Activated CD4-positive, alpha-beta T cell treated with anti-CD3 and anti-CD28 coated beads, Interleukin-2, amount 10 ng/mL, durations not matched to agents 7 days and 5 days (primary cell): ENCODE measurements around the gene F13A1. TPM values are rescaled to one million over a fixed set of nuclear protein-coding genes. Genes with fewer than 3 reads are reported as not detected.

Experiments
- CTCF ChIA-PET: fragments of 350-600 bp; sonication (Branson Sonifier 250); formaldehyde crosslinking; loops from one replicate; lab custom pipeline; 2021; ENCODE audit warnings: antibody characterized with exemption; lab: Charles Lee
- POLR2A ChIA-PET: fragments of 350-600 bp; sonication (Branson Sonifier 250); formaldehyde crosslinking; loops from one replicate; lab custom pipeline; 2021; ENCODE audit warnings: antibody characterized with exemption; lab: Charles Lee
- DNase-seq: peaks from one replicate; pipeline ENCODE4 v3.0.0-alpha.2; 2020
- H3K27ac Mint-ChIP-seq: one replicate; pipeline ENCODE4 v1.8.0; 2021; ENCODE audit warnings: mild to moderate bottlenecking, moderate library complexity, mixed read lengths
- H3K27me3 Mint-ChIP-seq: one replicate; pipeline ENCODE4 v1.8.0; 2021; ENCODE audit warnings: mixed read lengths
- H3K36me3 Mint-ChIP-seq: one replicate; pipeline ENCODE4 v1.8.0; 2021; ENCODE audit warnings: low read depth, mixed read lengths
- H3K4me1 Mint-ChIP-seq: one replicate; pipeline ENCODE4 v1.8.0; 2021; ENCODE audit warnings: mixed read lengths
- H3K4me3 Mint-ChIP-seq: one replicate; pipeline ENCODE4 v1.8.0; 2021; ENCODE audit warnings: mild to moderate bottlenecking, moderate library complexity, mixed read lengths
- H3K9me3 Mint-ChIP-seq: one replicate; pipeline ENCODE4 v1.8.0; 2021; ENCODE audit warnings: mixed read lengths
- total RNA-seq, 2 experiments: library from RNA; stranded (reverse); gene quantifications; one replicate each; pipeline ENCODE4 v1.2.3, GENCODE V29; 2021

Gene F13A1
- total RNA-seq = not detected

DNA sequence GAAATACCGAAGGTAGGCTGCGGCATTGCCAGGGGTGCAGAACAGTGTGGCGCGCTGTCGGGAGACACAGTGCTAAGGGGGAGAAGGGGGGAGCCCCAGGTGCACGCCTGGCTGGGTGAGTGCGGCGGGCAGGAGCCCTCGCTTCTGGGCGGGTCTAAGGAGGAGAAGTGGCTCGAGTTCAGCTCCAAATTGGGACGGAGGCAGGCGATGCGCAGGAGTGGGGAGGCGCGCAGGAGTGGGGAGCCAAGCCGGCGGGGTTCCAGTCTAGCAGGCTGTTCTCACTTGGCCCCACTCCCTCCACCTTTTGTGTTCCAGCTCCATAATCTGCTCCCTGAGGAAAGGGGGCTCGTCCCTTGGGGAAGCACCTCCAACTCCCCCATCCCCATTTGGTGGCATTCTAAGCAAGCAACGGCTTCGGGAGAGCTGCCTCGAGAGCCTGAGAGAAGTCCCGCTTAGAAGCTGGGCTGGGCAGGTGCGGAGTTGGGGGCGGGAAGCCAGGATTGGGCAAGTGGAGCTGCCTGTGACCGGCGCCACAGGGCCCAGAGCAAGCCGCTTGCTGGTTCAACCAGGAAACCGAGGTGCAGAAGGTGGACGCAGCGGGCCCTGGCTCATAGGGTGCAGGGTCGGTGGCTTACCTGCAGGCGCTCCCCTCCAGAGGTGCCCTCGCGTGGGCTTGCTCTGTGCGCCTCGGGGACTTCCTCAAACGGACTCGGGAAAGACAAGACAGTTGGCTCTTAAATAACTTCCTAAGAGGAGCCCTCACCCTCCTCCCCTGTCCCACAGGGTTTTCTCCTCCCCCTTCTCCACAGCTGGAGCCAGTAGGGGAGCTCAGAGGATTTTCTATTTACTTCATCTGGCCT lies at the start of gene F13A1:
Gene F13A1 (minus strand): TSS at position 711 of the 860 bp plus-strand sequence. CDS start 1,998 bp downstream, outside the sequence.
- Mint-ChIP-seq H3K4me1 (no peaks in the 10 kb centered on the region), H3K36me3 (no peaks in the 10 kb centered on the region), H3K27ac (no peak within 1 kb of the TSS), H3K9me3 (no peaks in the 10 kb centered on the region), H3K27me3 (peaks cover 58% of the 10 kb centered on the region), H3K4me3 (no peak within 1 kb of the TSS)
- POLR2A ChIA-PET = no interaction called here
- no peak for DNase-seq
- CTCF ChIA-PET = no interaction called here

GRCh38 chr6:6368684-6369052 lies 48.2 kb upstream of the F13A1 start:
- Mint-ChIP-seq H3K4me1 (no peaks in the 10 kb centered on the region), H3K9me3 (no peaks in the 10 kb centered on the region)
- POLR2A ChIA-PET = no interaction called here

GRCh38 chr6:6368040-6368683 lies 47.7 kb upstream of the F13A1 start:
- H3K27me3 Mint-ChIP-seq = peaks cover 23% of the 10 kb centered on the region
- DNase-seq = no peak
- no peaks in the 10 kb centered on the region for H3K4me1 Mint-ChIP-seq
- H3K27ac Mint-ChIP-seq = no peak overlapping the region
- ChIA-PET POLR2A (no interaction called here), CTCF (interaction anchor here (0.6 kb wide), 1 partner anchor 29 kb away, joined by 3 read pairs; no protein-coding TSS in a partner anchor)
- H3K36me3 Mint-ChIP-seq = no peaks in the 10 kb centered on the region
- no peak overlapping the region for H3K4me3 Mint-ChIP-seq
- H3K9me3 Mint-ChIP-seq = no peaks in the 10 kb centered on the region

More at GRCh38 chr6:6368684-6369052, 48.2 kb upstream of the F13A1 start:
- H3K27ac Mint-ChIP-seq = no peak overlapping the region
- peaks cover 25% of the 10 kb centered on the region for H3K27me3 Mint-ChIP-seq
- DNase-seq = no peak
- CTCF ChIA-PET = interaction anchor here (0.6 kb wide), 1 partner anchor 29 kb away, joined by 3 read pairs; no protein-coding TSS in a partner anchor
- H3K36me3 Mint-ChIP-seq = no peaks in the 10 kb centered on the region
- no peak overlapping the region for H3K4me3 Mint-ChIP-seq

DNA sequence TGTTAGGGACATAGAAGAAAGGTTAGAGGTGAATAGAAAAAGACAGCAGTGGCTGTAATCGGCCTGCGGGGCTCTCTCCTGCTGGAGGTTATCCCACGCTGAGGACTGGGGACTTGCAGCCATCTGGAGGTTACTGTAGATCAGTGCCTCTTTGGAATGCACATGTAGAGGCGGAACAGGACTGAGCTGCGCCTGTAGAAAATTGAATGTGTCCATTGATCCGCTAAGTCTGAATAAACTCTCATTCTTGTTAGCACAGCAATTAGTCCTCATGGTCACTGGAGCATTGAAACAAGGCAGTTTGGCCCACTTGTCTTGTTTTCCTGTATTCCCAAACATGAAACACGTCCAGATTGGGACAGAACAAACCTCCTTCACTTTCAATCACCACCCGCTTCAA lies 46.3 kb upstream of the F13A1 start:
- Mint-ChIP-seq H3K36me3 (no peaks in the 10 kb centered on the region), H3K27ac (no peak overlapping the region), H3K4me3 (no peak overlapping the region), H3K27me3 (peaks cover 12% of the 10 kb centered on the region), H3K4me1 (no peaks in the 10 kb centered on the region), H3K9me3 (no peaks in the 10 kb centered on the region)
- ChIA-PET CTCF (no interaction called here), POLR2A (no interaction called here)
- no peak for DNase-seq

GRCh38 chr6:6365242-6365641 lies 44.8 kb upstream of the F13A1 start:
- ChIA-PET POLR2A (no interaction called here), CTCF (no interaction called here)
- Mint-ChIP-seq H3K36me3 (no peaks in the 10 kb centered on the region), H3K27ac (no peak overlapping the region), H3K4me3 (no peak overlapping the region), H3K4me1 (no peaks in the 10 kb centered on the region), H3K9me3 (no peaks in the 10 kb centered on the region), H3K27me3 (peaks cover 7% of the 10 kb centered on the region)
- no peak for DNase-seq

DNA sequence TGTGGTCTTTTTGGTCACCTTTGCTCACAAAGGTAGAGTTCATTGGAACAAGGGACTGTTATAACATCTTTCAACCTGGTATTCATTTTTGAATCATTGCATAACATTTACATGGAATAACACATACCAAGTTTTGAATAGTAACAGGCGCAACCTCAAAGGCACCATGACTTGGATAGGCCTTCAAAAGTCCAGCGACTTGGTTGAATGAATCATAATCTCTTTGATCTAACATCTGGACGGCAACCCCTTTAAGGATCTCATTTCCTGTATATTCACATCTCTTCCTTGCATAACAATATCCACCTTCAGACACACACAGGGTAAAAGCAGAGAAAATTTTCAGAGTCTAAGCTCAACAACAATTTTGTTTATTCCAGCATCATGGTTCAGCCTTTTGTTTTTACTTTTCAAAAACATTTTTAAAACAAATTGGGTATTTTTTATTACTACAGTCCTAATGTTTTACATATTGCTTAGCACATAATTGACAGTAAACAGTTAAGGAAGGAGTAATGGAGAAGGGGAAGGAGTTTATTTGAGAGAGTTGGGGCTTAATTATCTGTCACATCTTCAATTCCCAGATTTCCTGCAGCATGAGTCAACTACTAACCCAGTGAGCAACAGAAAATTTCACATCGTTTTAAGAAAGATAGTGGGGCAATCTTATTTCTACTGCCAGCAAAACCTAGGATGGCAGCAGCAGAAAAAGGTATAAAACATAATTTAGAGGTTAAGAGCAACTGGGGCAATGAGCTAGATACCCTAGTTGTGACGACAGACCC lies 41.8 kb upstream of the F13A1 start:
- Mint-ChIP-seq H3K9me3 (no peaks in the 10 kb centered on the region), H3K36me3 (no peaks in the 10 kb centered on the region), H3K4me1 (no peaks in the 10 kb centered on the region), H3K4me3 (no peak overlapping the region), H3K27ac (no peak overlapping the region), H3K27me3 (peaks cover 11% of the 10 kb centered on the region)
- CTCF ChIA-PET = no interaction called here
- POLR2A ChIA-PET = no interaction called here
- no peak for DNase-seq

DNA sequence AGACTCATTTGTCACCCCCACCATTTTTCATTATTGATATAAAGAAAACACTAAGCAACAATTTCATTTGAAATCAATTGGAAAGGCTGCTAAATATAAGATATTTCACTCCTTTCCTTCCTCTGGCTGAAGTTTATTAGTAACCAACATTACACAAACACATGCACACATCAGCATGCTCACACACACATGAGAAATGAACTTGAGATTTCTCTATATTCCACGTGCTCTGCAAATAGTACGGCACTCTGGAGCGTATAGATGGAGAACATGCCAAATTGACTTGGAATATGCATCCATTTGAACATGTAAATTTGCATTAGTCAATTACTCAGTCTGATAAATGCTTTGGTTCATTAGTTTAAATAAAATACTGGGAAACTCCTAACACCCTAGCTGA lies 37.1 kb upstream of the F13A1 start:
- H3K36me3 Mint-ChIP-seq = no peaks in the 10 kb centered on the region
- H3K27me3 Mint-ChIP-seq = peaks cover 13% of the 10 kb centered on the region
- H3K4me1 Mint-ChIP-seq = no peaks in the 10 kb centered on the region
- DNase-seq = no peak
- ChIA-PET CTCF (no interaction called here), POLR2A (no interaction called here)
- H3K9me3 Mint-ChIP-seq = no peaks in the 10 kb centered on the region
- H3K27ac Mint-ChIP-seq = no peak overlapping the region
- no peak overlapping the region for H3K4me3 Mint-ChIP-seq

DNA sequence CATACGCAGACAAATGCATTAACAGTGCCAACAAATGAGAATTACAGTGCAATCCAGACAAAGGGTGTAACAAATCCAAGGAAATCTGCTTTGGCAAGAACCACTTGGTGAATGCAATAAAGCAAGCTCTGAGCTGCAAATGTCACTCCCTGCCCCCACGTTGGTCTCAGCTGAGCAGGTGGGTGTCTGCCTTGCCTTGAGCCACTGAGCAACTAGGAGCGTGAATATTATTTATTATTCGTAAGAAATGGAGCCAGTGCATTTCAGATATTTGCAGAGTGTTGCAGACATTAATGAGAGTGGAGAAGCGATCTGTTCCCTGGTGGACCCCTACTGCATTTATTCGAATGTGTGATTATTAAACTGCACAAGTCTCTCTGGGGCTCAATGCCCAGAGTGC lies 36.6 kb upstream of the F13A1 start:
- Mint-ChIP-seq H3K9me3 (no peaks in the 10 kb centered on the region), H3K4me1 (no peaks in the 10 kb centered on the region), H3K36me3 (no peaks in the 10 kb centered on the region), H3K27ac (no peak overlapping the region), H3K4me3 (no peak overlapping the region), H3K27me3 (peaks cover 13% of the 10 kb centered on the region)
- CTCF ChIA-PET = no interaction called here
- DNase-seq = no peak
- POLR2A ChIA-PET = no interaction called here

- H3K9me3 Mint-ChIP-seq = no peaks in the 10 kb centered on the region
- H3K27me3 Mint-ChIP-seq = peaks cover 19% of the 10 kb centered on the region
- H3K4me1 Mint-ChIP-seq = no peaks in the 10 kb centered on the region
- DNase-seq = no peak
- CTCF ChIA-PET = no interaction called here
- no peak overlapping the region for H3K4me3 Mint-ChIP-seq
- no peaks in the 10 kb centered on the region for H3K36me3 Mint-ChIP-seq
- POLR2A ChIA-PET = no interaction called here
- H3K27ac Mint-ChIP-seq = no peak overlapping the region
Observed at GRCh38 chr6:6352772-6353171, 32.3 kb upstream of the F13A1 start.

GRCh38 chr6:6351511-6352025 lies 31.1 kb upstream of the F13A1 start:
- CTCF ChIA-PET = no interaction called here
- POLR2A ChIA-PET = no interaction called here
- Mint-ChIP-seq H3K27ac (no peak overlapping the region), H3K27me3 (peaks cover 23% of the 10 kb centered on the region), H3K9me3 (no peaks in the 10 kb centered on the region), H3K4me1 (no peaks in the 10 kb centered on the region), H3K4me3 (no peak overlapping the region), H3K36me3 (no peaks in the 10 kb centered on the region)
- DNase-seq = no peak

DNA sequence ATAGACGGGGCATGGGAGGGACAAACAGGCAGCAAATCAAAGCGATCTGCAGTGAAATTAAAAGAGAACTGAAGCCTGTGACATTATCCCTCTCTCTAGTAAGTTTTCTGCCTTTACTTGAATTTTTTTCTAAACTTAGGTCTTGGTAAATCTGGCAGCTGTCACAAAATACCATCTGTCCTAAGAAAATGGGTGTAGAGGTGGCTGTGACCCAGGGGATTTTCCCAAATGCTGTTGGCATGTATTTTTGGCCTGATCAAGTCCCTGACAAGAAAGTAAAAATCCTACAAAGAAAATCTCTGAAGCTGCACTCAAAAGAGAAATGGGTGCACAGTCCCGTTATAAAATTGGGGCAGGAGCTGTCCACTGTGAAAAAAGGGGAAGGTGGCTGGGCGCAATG lies 30.2 kb upstream of the F13A1 start:
- Mint-ChIP-seq H3K9me3 (no peaks in the 10 kb centered on the region), H3K4me3 (no peak overlapping the region), H3K4me1 (no peaks in the 10 kb centered on the region), H3K27me3 (peaks cover 26% of the 10 kb centered on the region), H3K27ac (no peak overlapping the region), H3K36me3 (no peaks in the 10 kb centered on the region)
- POLR2A ChIA-PET = no interaction called here
- CTCF ChIA-PET = no interaction called here
- DNase-seq = no peak

GRCh38 chr6:6348256-6348655 lies 27.8 kb upstream of the F13A1 start:
- H3K36me3 Mint-ChIP-seq = no peaks in the 10 kb centered on the region

More at GRCh38 chr6:6348256-6348655, 27.8 kb upstream of the F13A1 start:
- DNase-seq = no peak
- Mint-ChIP-seq H3K4me1 (no peaks in the 10 kb centered on the region), H3K27me3 (peaks cover 32% of the 10 kb centered on the region), H3K4me3 (no peak overlapping the region), H3K27ac (no peak overlapping the region), H3K9me3 (no peaks in the 10 kb centered on the region)
- ChIA-PET CTCF (interaction anchor here (0.7 kb wide), 1 partner anchor 574 kb away, joined by 3 read pairs; no protein-coding TSS in a partner anchor), POLR2A (no interaction called here)
